AG09319 (cell line): ENCODE results near the gene CFLAR.
"Not testable (repeated sequence)": the region's sequence is repeated elsewhere in the genome, so short reads cannot be mapped to it uniquely, and the experiment has no call there.

ENCODE experiments used
- DNase-seq: peaks from one replicate; pipeline ENCODE4 v3.0.0-alpha.2; 2010; ENCODE audit warnings: low read depth; ENCODE audit errors: extremely low read depth
- TF ChIP-seq, protein P1 (sequence below): IDR thresholded peaks from 2 replicates; pipeline ENCODE4 v1.5.1; 2011; ENCODE audit warnings: low read depth, mild to moderate bottlenecking, inconsistent platforms, low read length, moderate library complexity

CFLAR gene

DNA sequence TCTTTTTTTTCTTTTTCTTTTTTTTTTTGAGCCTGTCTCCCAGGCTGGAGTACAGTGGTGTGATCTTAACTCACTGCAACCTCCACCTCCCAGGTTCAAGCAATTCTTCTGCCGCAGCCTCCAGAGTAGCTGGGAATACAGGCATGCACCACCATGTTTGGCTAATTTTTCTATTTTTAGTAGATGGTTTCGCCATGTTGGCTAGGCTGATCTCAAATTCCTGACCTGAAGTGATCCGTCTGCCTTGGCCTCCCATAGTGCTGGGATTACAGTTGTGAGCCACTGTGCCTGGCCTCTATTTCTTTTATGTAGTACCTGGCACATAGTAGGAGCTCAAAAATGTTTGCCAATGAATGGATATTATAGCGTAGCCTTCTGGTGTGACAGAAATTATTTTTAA is 6.8 kb upstream of the CFLAR start:
- no peak for DNase-seq
- TF ChIP-seq, protein P1, sequence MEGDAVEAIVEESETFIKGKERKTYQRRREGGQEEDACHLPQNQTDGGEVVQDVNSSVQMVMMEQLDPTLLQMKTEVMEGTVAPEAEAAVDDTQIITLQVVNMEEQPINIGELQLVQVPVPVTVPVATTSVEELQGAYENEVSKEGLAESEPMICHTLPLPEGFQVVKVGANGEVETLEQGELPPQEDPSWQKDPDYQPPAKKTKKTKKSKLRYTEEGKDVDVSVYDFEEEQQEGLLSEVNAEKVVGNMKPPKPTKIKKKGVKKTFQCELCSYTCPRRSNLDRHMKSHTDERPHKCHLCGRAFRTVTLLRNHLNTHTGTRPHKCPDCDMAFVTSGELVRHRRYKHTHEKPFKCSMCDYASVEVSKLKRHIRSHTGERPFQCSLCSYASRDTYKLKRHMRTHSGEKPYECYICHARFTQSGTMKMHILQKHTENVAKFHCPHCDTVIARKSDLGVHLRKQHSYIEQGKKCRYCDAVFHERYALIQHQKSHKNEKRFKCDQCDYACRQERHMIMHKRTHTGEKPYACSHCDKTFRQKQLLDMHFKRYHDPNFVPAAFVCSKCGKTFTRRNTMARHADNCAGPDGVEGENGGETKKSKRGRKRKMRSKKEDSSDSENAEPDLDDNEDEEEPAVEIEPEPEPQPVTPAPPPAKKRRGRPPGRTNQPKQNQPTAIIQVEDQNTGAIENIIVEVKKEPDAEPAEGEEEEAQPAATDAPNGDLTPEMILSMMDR: no peak

GRCh38 chr2:201110615-201111014 is 5.3 kb upstream of the CFLAR start:
- no peak for DNase-seq
- TF ChIP-seq, protein P1: no peak

DNA sequence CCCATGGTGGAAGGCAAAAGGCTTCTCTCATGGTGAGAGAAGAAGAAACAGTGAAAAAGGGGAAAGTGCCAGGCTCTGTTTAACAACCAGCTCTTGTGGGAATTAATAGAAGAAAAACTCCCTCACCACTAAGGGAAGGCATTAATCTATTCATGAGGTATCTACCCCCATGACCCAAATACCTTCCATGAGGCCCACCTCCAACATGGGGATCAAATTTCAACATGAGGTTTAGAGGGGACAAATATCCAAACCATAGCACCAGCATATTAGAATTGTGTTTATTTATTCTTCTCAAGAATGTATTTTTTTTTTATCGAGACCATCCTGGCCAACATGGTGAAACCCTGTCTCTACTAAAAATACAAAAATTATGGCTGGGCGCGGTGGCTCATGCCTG is 4.9 kb upstream of the CFLAR start:
- TF ChIP-seq, protein P1: no peak

GRCh38 chr2:201114350-201114749 is 1.6 kb upstream of the CFLAR start:
- TF ChIP-seq, protein P1: no peak

More for the DNA sequence above, 4.9 kb upstream of the CFLAR start:
- DNase-seq: no peak

DNA sequence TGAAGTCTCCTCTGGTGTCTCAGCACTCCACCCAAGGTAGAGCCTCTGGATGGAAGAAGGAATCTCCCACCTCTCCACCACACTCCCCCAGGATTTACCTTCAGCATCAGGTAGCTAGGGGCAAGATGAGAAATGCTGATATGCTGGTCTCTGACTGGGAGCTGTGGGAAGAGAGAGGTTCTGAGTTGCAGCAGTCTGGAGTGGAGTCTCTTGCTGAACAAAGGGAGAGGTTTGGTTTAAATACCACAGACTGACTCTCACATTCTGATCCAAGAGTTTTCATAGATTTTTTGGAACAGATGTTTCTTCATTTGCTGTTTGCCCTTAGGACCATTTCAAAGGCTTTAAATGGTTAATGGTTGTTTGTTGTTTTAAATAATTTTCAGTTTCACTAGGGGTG is 1.1 kb upstream of the CFLAR start:
- no peak for DNase-seq

More at GRCh38 chr2:201114350-201114749, 1.6 kb upstream of the CFLAR start:
- no peak for DNase-seq

GRCh38 chr2:201116959-201117734 is 1.2 kb downstream of the CFLAR start:
- DNase-seq: peak; percentile 87
- TF ChIP-seq, protein P1: peak; percentile 35

More for the DNA sequence above, 1.1 kb upstream of the CFLAR start:
- TF ChIP-seq, protein P1: no peak

DNA sequence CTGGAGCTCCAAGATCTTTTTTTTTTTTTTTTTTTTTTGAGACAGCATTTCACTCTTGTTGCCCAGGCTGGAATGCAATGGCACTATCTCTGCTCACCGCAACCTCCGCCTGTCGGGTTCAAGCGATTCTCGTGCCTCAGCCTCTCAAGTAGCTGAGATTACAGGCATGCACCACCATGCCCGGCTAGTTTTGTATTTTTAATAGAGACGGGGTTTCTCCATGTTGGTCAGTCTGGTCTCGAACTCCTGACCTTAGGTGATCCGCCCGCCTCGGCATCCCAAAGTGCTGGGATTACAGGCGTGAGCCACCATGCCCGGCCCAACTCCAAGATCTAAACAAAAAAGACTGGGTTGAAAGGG is 1.8 kb downstream of the CFLAR start:
- DNase-seq: not testable (repeated sequence)
